ENCODE data around the gene BRD3.

DNA sequence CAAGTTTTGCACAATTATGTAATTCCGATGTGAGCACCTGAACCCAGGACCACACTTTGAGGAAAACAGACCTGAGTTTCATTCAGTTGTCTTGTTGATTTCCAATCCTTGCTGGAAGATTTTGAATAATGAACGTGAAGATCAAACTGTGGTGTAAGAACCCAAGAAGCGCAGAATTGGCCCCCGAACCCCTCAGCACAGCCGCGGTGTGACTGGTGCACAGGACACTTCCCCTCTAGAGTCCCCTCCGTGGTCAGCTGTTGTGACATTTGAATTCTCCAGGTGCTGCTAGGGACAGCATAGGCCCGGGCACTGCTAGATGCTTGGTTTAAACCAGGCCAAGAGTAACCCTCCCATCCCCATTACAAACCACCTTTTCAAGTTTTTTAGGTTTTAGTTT, 40.8 kb downstream of the BRD3 start:
- TF ChIP-seq, protein P1, sequence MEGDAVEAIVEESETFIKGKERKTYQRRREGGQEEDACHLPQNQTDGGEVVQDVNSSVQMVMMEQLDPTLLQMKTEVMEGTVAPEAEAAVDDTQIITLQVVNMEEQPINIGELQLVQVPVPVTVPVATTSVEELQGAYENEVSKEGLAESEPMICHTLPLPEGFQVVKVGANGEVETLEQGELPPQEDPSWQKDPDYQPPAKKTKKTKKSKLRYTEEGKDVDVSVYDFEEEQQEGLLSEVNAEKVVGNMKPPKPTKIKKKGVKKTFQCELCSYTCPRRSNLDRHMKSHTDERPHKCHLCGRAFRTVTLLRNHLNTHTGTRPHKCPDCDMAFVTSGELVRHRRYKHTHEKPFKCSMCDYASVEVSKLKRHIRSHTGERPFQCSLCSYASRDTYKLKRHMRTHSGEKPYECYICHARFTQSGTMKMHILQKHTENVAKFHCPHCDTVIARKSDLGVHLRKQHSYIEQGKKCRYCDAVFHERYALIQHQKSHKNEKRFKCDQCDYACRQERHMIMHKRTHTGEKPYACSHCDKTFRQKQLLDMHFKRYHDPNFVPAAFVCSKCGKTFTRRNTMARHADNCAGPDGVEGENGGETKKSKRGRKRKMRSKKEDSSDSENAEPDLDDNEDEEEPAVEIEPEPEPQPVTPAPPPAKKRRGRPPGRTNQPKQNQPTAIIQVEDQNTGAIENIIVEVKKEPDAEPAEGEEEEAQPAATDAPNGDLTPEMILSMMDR (conservative IDR thresholded peaks at IDR 0.05), result no peak
- TF ChIP-seq EZH2 (IDR thresholded peaks at IDR 0.05; ENCODE audit: low read depth), result no peak
